ENCODE measurements around the gene COMMD6. TPM values are rescaled to one million over a fixed set of nuclear protein-coding genes. Genes with fewer than 3 reads are reported as not detected.
A peak's percentile ranks its signal among the peaks of the same experiment; 100 is the strongest.

Gene COMMD6
- total RNA-seq, 1 experiment from 2014 or later = 132 TPM

GRCh38 chr13:75481176-75482069 lies 56.2 kb downstream of the COMMD6 start:
- no peak for TF ChIP-seq CTCF (IDR thresholded peaks at IDR 0.05; ENCODE audit: unreplicated experiment)
- POLR2A ChIA-PET = interaction anchor here (0.6 to 6.3 kb wide), 21 partner anchors 14 to 1351 kb away, joined by 3 to 40 read pairs (median 6); partner anchors contain the start of gene UCHL3
- CTCF ChIA-PET = interaction anchor here (0.5 to 10.0 kb wide), 29 partner anchors 9 to 347 kb away, joined by 3 to 176 read pairs (median 5); no protein-coding TSS in a partner anchor
- Mint-ChIP-seq H3K36me3 (ENCODE audit: insufficient read depth, unreplicated experiment) (no peaks in the 10 kb centered on the region), H3K27me3 (ENCODE audit: insufficient read depth, unreplicated experiment) (no peaks in the 10 kb centered on the region), H3K4me3 (ENCODE audit: unreplicated experiment) (peak overlapping the region; percentile 81), H3K27ac (ENCODE audit: low read depth, unreplicated experiment) (no peak overlapping the region), H3K9me3 (ENCODE audit: unreplicated experiment) (no peaks in the 10 kb centered on the region), H3K4me1 (ENCODE audit: insufficient read depth, unreplicated experiment) (no peaks in the 10 kb centered on the region)
- BruUV-seq (replicated peaks) = no TSS peak
- intact Hi-C loops (cut with micrococcal nuclease) = loop anchor here (1.0 to 10.0 kb wide), 4 partner anchors 65 to 227 kb away; partner anchors contain the start of gene UCHL3
- DNase-seq (ENCODE audit: unreplicated experiment) = peak; percentile 36

GRCh38 chr13:75480671-75481175 lies 56.9 kb downstream of the COMMD6 start:
- H3K27ac Mint-ChIP-seq (ENCODE audit: low read depth, unreplicated experiment) = no peak overlapping the region
- CTCF ChIA-PET = interaction anchor here (0.6 to 10.0 kb wide), 3 partner anchors 11 to 208 kb away, joined by 3 to 176 read pairs (median 3); no protein-coding TSS in a partner anchor

GRCh38 chr13:75479102-75479740 lies 58.4 kb downstream of the COMMD6 start:
- no peak for TF ChIP-seq CTCF (IDR thresholded peaks at IDR 0.05; ENCODE audit: unreplicated experiment)
- no peaks in the 10 kb centered on the region for H3K4me1 Mint-ChIP-seq (ENCODE audit: insufficient read depth, unreplicated experiment)
- no peaks in the 10 kb centered on the region for H3K36me3 Mint-ChIP-seq (ENCODE audit: insufficient read depth, unreplicated experiment)
- intact Hi-C loops (cut with micrococcal nuclease) = no loop called here
- DNase-seq (ENCODE audit: unreplicated experiment) = no peak
- no peak overlapping the region for H3K27ac Mint-ChIP-seq (ENCODE audit: low read depth, unreplicated experiment)
- ChIA-PET POLR2A (interaction anchor here (0.6 to 6.3 kb wide), 11 partner anchors 10 to 107 kb away, joined by 3 to 40 read pairs (median 5); partner anchors contain the start of gene UCHL3), CTCF (interaction anchor here (0.7 to 10.0 kb wide), 2 partner anchors 64 to 109 kb away, joined by 5 to 176 read pairs; no protein-coding TSS in a partner anchor)
- peak overlapping the region; percentile 81 for H3K4me3 Mint-ChIP-seq (ENCODE audit: unreplicated experiment)
- H3K27me3 Mint-ChIP-seq (ENCODE audit: insufficient read depth, unreplicated experiment) = no peaks in the 10 kb centered on the region
- no peaks in the 10 kb centered on the region for H3K9me3 Mint-ChIP-seq (ENCODE audit: unreplicated experiment)
- no TSS peak for BruUV-seq (replicated peaks)

More at GRCh38 chr13:75480671-75481175, 56.9 kb downstream of the COMMD6 start:
- Mint-ChIP-seq H3K27me3 (ENCODE audit: insufficient read depth, unreplicated experiment) (no peaks in the 10 kb centered on the region), H3K36me3 (ENCODE audit: insufficient read depth, unreplicated experiment) (no peaks in the 10 kb centered on the region), H3K4me3 (ENCODE audit: unreplicated experiment) (peak overlapping the region; percentile 81), H3K9me3 (ENCODE audit: unreplicated experiment) (no peaks in the 10 kb centered on the region), H3K4me1 (ENCODE audit: insufficient read depth, unreplicated experiment) (no peaks in the 10 kb centered on the region)
- TF ChIP-seq CTCF (IDR thresholded peaks at IDR 0.05; ENCODE audit: unreplicated experiment) = no peak
- POLR2A ChIA-PET = interaction anchor here (0.6 to 6.3 kb wide), 9 partner anchors 22 to 423 kb away, joined by 3 to 40 read pairs (median 10); partner anchors contain the start of gene UCHL3
- intact Hi-C loops (cut with micrococcal nuclease) = loop anchor here (10.0 kb wide), 1 partner anchor 226 kb away; no protein-coding TSS in a partner anchor
- peak; percentile 59 for DNase-seq (ENCODE audit: unreplicated experiment)
- BruUV-seq (replicated peaks) = no TSS peak

All from MCF 10A (cell line).